NOMO-1 treated with dmso at 0.1 percent for 144 hours (cell line): ENCODE data around the gene ARHGAP21.
"Not testable (repeated sequence)": the region's sequence is repeated elsewhere in the genome, so short reads cannot be mapped to it uniquely, and the experiment has no call there.

Experiments used
- DNase-seq: peaks from one replicate; lab custom pipeline; 2025; ENCODE audit not compliant: unreplicated experiment; lab: John Stamatoyannopoulos, UW

The ARHGAP21 gene

GRCh38 chr10:24723788-24724380, at the start of gene ARHGAP21:
TSS of gene ARHGAP21 (minus strand) at chr10:24723887. CDS start at chr10:24721899, 1,988 bp downstream.
- DNase-seq = no peak

- no peak for DNase-seq
Measured at GRCh38 chr10:24771943-24772694, 48.4 kb upstream of the ARHGAP21 start.

DNA sequence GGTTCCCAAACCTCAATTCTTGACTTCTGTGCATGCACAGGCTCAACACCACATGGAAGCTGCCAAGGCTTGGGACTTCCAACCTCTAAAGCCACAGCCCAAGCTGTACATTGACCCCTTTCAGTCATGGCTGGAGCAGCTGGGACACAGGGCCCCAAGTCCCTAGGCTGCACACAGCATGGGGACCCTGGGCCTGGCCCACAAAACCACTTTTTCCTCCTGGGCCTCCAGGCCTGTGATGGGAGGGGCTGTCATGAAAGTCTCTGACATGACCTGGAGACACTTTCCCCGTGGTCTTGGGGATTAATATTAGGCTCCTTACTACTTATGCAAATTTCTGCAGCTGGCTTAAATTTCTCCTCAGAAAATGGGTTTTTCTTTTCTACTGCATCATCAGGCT, 41.3 kb upstream of the ARHGAP21 start:
- not testable (repeated sequence) for DNase-seq

DNA sequence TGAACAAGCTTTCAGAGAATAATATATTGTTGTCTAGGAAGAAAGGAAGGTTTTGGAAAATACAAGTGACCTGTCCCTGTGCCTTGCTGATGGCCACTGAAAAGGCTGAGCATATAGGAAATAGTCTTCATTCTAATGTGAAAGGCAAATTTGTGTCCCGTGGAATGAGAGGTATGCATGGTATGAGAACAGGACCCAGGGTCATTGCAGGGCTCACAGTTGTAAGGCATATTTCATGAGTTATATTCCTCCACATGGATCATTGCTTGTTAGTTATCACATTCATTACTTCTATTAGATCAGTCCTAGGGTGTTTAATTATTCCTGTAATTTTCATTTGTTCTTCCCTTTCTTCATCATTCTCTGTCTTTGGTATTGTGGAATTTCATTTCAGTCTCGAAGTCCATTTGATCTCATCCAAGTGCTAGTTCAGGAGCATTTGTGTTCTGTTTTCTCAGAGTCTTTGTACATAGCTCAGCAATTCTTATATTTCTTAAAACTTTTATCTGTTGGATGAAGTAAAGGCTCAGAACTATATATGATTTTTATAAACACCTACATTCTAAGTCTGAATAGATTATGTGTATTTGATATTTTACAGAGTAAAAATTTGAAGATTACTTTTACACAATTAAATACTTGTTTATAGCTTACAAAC, 39.4 kb upstream of the ARHGAP21 start:
- DNase-seq = no peak

- DNase-seq = no peak
Measured at GRCh38 chr10:24762161-24762924, 38.7 kb upstream of the ARHGAP21 start.

- no peak for DNase-seq
Measured at GRCh38 chr10:24759672-24760071, 36.0 kb upstream of the ARHGAP21 start.

GRCh38 chr10:24758254-24758653, 34.6 kb upstream of the ARHGAP21 start:
- not testable (repeated sequence) for DNase-seq

DNA sequence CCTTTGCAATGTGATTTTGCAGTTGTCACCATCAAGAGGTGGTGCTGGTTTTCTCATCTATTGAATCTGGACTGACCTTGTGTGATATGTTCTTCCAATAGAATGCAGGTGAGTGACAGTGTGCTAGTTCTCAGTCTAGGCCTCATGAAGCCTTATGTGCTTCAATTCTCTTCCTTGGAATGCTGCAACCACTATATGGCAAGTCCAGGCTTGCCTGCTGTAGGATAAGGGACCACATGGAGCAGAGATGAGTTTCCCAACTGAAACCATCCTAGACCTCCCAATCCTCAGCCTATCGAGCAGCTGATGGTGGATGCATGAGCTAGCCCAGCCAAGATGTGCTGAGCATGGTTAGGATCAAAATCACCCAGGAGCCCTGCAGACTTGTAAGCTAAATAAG, 32.6 kb upstream of the ARHGAP21 start:
- DNase-seq = no peak

DNA sequence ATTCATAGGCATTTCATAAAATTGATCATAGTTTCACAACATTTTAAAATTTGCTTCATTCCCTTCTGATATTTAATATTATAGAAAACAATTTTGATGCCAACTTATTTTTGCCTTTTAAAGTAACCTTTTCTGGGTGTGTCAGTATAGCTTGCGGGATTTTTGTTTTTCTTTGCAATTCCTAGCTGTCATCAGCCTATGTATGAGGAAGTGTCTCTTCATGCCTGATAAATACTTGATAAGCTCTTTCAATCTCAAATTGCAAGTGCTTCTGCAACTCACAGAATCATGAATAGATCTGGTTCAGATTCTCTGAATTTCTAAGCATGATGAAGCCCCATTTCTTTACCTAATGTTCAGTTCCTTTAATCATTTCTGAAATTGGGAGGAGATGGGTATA, 28.0 kb upstream of the ARHGAP21 start:
- DNase-seq = no peak

- no peak for DNase-seq
Measured at GRCh38 chr10:24750695-24751094, 27.0 kb upstream of the ARHGAP21 start.

GRCh38 chr10:24748214-24748613, 24.5 kb upstream of the ARHGAP21 start:
- DNase-seq = no peak

DNA sequence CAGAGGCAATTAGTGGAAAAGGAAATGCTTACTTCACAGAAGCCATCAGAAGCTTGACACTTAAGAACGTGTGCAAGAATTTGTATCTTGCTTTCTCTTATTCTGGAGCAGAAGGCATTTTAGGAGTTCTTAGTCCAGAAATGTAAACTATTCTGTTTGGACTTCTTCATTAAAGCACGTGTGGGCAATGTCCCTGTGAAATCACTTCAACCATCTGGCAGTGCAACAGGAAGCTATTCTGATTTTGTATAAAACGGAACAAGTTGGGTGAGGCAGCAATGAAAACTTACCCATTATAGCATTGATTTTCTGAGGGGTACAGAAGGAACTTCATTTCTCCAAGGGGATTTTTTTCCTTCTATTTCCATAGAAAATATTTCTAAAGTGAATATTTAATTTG, 21.3 kb upstream of the ARHGAP21 start:
- DNase-seq = no peak

DNA sequence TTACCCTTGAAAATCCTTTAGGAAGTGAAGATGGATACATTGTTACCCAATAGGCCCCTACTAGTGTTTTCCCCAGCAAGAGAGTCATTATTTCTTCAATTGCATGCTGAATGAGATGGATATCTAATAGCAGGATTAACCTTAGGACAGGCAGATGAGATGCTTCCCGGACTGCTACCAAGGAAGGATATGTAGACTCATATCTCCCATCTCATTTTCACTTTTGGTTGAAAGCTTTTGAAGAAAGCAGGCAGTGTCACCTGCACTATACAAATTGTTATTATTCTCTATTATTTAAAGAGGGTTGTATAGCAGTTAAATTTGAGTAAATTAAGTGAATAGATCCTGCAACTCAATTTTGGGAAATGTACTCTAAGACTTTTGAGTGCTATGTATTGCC, 17.0 kb upstream of the ARHGAP21 start:
- no peak for DNase-seq

DNA sequence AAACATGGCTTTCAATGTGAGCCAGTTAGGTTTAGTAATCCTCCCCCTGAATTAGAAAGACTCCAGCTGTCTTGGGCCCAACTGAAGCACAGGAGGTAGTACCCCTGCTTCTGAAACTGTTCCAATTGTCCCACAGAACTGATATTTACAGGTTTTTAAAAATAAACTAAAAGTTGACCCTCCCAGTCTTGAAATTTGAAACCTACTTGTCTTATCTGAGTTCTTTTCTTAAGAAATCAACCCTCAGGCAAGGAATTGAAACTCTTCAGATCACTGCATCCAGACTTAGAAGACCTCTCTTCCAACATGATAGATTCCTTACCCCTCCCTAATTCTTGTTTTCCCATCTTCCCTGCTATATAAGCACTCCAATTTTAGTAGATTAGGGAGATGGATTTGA, 13.3 kb upstream of the ARHGAP21 start:
- no peak for DNase-seq

DNA sequence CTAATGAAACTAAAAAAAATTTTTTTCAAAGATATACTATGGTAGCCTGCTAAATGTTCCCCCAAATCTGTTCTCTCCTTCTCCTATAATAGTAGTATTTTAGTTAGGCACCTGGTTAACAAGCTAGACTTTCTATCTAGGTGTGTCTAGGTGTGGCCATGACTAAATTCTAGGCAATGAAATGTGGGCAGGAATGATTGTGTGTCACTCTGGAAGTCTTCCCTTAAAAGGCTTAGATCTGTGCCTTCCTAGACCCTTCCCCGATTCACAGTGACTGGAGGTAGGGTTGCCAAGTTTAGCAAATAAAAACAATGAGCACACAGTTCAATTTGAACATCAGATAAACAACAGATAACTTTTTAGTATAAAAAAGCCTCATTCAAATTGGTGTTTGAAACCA, 8.3 kb upstream of the ARHGAP21 start:
- DNase-seq = no peak

DNA sequence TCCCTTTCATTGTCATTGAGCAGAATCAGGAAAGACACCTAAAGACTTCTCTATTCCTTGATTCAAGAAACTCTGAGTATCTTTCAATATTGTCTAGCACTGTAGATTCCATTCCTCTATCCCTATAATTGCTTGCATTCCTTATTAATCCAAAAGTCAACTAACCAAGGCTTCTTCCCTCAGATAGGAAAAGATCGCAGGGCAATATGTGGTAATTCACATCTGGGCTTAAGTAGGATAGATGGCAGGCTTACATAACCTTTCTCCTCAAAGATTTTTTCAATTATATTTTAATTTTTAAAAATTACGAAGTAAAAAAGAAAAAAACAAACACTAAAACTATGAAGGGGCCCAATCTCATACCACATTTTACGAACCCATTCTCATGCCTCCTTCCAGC, 7.1 kb upstream of the ARHGAP21 start:
- no peak for DNase-seq

DNA sequence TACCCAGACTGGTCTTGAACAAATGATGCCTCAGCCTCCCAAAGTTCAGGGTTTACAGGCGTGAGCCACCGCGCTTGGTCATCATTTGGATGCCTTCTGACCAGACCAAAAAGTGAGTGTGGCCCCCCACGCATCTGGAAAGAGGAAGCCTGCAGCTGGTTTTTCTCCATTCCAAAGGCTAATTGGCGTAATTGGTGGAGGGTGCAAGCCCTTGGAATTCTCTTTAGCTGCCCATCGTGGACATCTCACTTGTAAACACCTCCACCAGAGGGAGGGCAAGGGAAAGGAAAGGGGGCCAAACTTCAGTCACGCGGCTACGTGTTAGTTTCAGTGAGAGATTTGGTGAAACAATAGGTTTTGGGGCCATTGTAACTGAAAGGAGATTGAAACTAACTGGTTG, 4.1 kb upstream of the ARHGAP21 start:
- DNase-seq = no peak

- DNase-seq = no peak
Measured at GRCh38 chr10:24726626-24727025, 2.9 kb upstream of the ARHGAP21 start.

DNA sequence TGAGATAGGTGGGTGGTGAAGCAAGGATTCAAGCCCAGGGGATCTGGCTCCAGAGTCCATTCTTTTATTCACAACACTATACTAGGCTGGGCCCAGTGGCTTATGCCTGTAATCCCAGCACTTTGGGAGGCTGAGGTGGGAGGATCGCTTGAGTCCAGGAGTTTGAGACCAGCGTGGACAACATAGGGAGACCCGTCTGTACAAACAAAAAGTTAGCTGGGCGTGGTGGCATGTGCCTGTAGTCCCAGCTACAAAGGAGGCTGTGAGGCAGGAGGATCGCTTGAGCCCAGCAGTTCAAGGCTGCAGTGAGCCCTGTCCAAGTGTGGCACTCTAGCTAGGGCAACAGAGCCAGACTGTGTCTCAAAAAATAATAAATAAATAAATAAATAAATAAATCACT, 2.3 kb upstream of the ARHGAP21 start:
- DNase-seq = not testable (repeated sequence)

GRCh38 chr10:24724381-24725228, 918 bp upstream of the ARHGAP21 start:
- peak; percentile 86 for DNase-seq

DNA sequence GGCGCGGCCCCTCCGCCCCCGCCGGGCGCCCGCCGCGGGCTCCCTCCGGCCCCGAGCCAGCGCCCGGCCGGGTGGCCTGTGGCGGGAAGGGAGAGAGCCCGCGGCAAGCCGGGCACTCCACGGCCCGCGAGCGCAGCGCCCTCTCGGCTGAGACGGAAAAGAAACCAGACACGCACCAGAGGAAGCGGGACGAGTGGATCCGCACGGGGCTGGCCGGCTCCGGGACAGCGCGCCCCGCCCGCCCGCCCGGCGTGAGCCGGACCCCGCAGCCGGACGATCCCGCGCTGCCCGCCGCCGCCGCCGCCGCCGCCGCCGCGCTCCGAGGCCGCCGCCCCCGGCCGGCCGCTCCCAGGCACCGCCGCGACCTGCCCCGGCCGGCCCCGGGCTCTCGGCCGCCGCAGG, 300 bp downstream of the ARHGAP21 start:
- DNase-seq = no peak
